Measurements from ENCODE around the gene RTP3. TPM values are rescaled to one million over a fixed set of nuclear protein-coding genes. Genes with fewer than 3 reads are reported as not detected.

Gene RTP3
- total RNA-seq, 2 donors from 2014 or later = not detected

- H3K9me3 ChIP-seq = peaks cover 5% of the 10 kb centered on the region
- no peak for DNase-seq (ENCODE audit: low spot score)
- no peak for ATAC-seq (ENCODE audit: insufficient number of reproducible peaks, low FRiP score, low read depth)
- H3K4me1 ChIP-seq (ENCODE audit: control insufficient read depth in 1 of 2, low read depth in 2 of 2) = peaks cover 4 to 10% of the 10 kb centered on the region in 2 donors
- TF ChIP-seq CTCF (IDR thresholded peaks at IDR 0.05) = no peak
- H3K27ac ChIP-seq = no peak overlapping the region
- no peaks in the 10 kb centered on the region for H3K36me3 ChIP-seq
- H3K4me3 ChIP-seq = no peak overlapping the region
- H3K27me3 ChIP-seq (replicated peaks; ENCODE audit: insufficient read depth) = no peaks in the 10 kb centered on the region
Measured at GRCh38 chr3:46470831-46471230, 26.9 kb upstream of the RTP3 start.

GRCh38 chr3:46471371-46471914, 26.3 kb upstream of the RTP3 start:
- Histone ChIP-seq H3K9me3 (peaks cover 5% of the 10 kb centered on the region), H3K36me3 (no peaks in the 10 kb centered on the region), H3K4me1 (ENCODE audit: control insufficient read depth in 1 of 2, low read depth in 2 of 2) (peaks cover 0 to 3% of the 10 kb centered on the region in 2 donors), H3K4me3 (no peak overlapping the region), H3K27ac (no peak overlapping the region), H3K27me3 (replicated peaks; ENCODE audit: insufficient read depth) (no peaks in the 10 kb centered on the region)
- DNase-seq (ENCODE audit: low spot score) = no peak
- no peak for TF ChIP-seq CTCF (IDR thresholded peaks at IDR 0.05)
- no peak for ATAC-seq (ENCODE audit: insufficient number of reproducible peaks, low FRiP score, low read depth)

- no peaks in the 10 kb centered on the region for H3K27me3 ChIP-seq (replicated peaks; ENCODE audit: insufficient read depth)
- H3K4me3 ChIP-seq = no peak overlapping the region
- H3K36me3 ChIP-seq = no peaks in the 10 kb centered on the region
- TF ChIP-seq CTCF (IDR thresholded peaks at IDR 0.05) = no peak
- H3K9me3 ChIP-seq = peaks cover 5% of the 10 kb centered on the region
- DNase-seq (ENCODE audit: low spot score) (no peak), ATAC-seq (ENCODE audit: insufficient number of reproducible peaks, low FRiP score, low read depth) (no peak)
- no peak overlapping the region for H3K27ac ChIP-seq
- H3K4me1 ChIP-seq (ENCODE audit: control insufficient read depth in 1 of 2, low read depth in 2 of 2) = no peaks in the 10 kb centered on the region
Measured at GRCh38 chr3:46472736-46473135, 25.0 kb upstream of the RTP3 start.

- Histone ChIP-seq H3K4me3 (no peak overlapping the region), H3K9me3 (peaks cover 5% of the 10 kb centered on the region), H3K36me3 (no peaks in the 10 kb centered on the region), H3K4me1 (ENCODE audit: control insufficient read depth in 1 of 2, low read depth in 2 of 2) (no peaks in the 10 kb centered on the region), H3K27ac (no peak overlapping the region), H3K27me3 (replicated peaks; ENCODE audit: insufficient read depth) (no peaks in the 10 kb centered on the region)
- ATAC-seq (ENCODE audit: insufficient number of reproducible peaks, low FRiP score, low read depth) (no peak), DNase-seq (ENCODE audit: low spot score) (no peak)
- no peak for TF ChIP-seq CTCF (IDR thresholded peaks at IDR 0.05)
Measured at GRCh38 chr3:46477145-46477544, 20.6 kb upstream of the RTP3 start.

GRCh38 chr3:46477756-46478155, 20.0 kb upstream of the RTP3 start:
- no peak for DNase-seq (ENCODE audit: low spot score)
- TF ChIP-seq CTCF (IDR thresholded peaks at IDR 0.05) = no peak
- no peaks in the 10 kb centered on the region for H3K36me3 ChIP-seq
- H3K27ac ChIP-seq = no peak overlapping the region
- no peak for ATAC-seq (ENCODE audit: insufficient number of reproducible peaks, low FRiP score, low read depth)
- no peaks in the 10 kb centered on the region for H3K27me3 ChIP-seq (replicated peaks; ENCODE audit: insufficient read depth)
- H3K4me1 ChIP-seq (ENCODE audit: control insufficient read depth in 1 of 2, low read depth in 2 of 2) = no peaks in the 10 kb centered on the region
- H3K9me3 ChIP-seq = peaks cover 5% of the 10 kb centered on the region
- no peak overlapping the region for H3K4me3 ChIP-seq
